Gastroesophageal sphincter (tissue), 3 donors: ENCODE results near the gene COG5.

ENCODE experiments used
- POLR2A ChIP-seq, 2 donors: fragments of 450-650 bp; IDR thresholded peaks; one replicate each; pipeline ENCODE4 v1.6.1; 2017; ENCODE audit warnings: antibody characterized with exemption in 2 of 2, mild to moderate bottlenecking in 2 of 2, moderate library complexity in 1 of 2
- POLR2AphosphoS5 ChIP-seq: sonication (generic); formaldehyde crosslinking; IDR thresholded peaks from one replicate; pipeline ENCODE4 v1.6.1; 2017; ENCODE audit warnings: antibody characterized with exemption
- TF ChIP-seq, protein P1 (sequence below), 4 experiments: fragments of 200-600 bp in 2 of 4; fragments of 450-650 bp in 2 of 4; sonication (generic) in 1 of 4; IDR thresholded peaks; one replicate each; pipeline ENCODE4 v1.5.1; 2017 to 2019; ENCODE audit warnings: antibody characterized with exemption in 4 of 4, mild to moderate bottlenecking in 2 of 4, moderate library complexity in 2 of 4

DNA sequence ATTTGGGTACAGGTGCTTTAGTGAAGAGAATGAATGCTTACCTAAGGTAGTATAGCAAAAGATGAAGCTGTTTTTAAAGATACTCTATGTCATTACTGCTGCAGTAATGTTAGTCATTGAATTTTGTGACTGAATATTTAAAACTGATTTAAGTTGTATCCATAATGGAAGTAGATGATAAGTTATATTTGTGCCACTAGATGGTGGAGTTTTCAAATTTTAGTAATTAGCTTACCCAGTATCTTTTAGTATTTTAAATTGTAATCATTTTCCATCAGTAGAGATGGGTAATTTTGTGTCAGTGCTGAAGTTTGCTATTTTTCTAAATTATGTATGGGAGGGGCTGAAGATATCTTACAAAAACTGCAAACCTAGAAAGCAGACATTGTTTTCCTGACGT, 369.7 kb downstream of the COG5 start:
- TF ChIP-seq, protein P1, sequence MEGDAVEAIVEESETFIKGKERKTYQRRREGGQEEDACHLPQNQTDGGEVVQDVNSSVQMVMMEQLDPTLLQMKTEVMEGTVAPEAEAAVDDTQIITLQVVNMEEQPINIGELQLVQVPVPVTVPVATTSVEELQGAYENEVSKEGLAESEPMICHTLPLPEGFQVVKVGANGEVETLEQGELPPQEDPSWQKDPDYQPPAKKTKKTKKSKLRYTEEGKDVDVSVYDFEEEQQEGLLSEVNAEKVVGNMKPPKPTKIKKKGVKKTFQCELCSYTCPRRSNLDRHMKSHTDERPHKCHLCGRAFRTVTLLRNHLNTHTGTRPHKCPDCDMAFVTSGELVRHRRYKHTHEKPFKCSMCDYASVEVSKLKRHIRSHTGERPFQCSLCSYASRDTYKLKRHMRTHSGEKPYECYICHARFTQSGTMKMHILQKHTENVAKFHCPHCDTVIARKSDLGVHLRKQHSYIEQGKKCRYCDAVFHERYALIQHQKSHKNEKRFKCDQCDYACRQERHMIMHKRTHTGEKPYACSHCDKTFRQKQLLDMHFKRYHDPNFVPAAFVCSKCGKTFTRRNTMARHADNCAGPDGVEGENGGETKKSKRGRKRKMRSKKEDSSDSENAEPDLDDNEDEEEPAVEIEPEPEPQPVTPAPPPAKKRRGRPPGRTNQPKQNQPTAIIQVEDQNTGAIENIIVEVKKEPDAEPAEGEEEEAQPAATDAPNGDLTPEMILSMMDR (IDR thresholded peaks at IDR 0.05), result peak in 1 of 4 experiments; percentile 9
- TF ChIP-seq POLR2A (IDR thresholded peaks at IDR 0.05) (no peak), POLR2AphosphoS5 (no peak)
